NCI-H524 (cell line): ENCODE measurements around the gene SLC66A3.

Source experiments
- DNase-seq, 2 experiments: peaks; one replicate each; lab custom pipeline; 2025; lab: John Stamatoyannopoulos, UW

Gene SLC66A3

GRCh38 chr2:11213975-11214374 is 58.7 kb downstream of the SLC66A3 start:
- DNase-seq = no peak

GRCh38 chr2:11214770-11215169 is 59.5 kb downstream of the SLC66A3 start:
- DNase-seq = no peak

GRCh38 chr2:11215407-11215806 is 60.1 kb downstream of the SLC66A3 start:
- DNase-seq = no peak

GRCh38 chr2:11220445-11220844 is 65.2 kb downstream of the SLC66A3 start:
- no peak for DNase-seq

GRCh38 chr2:11222845-11223244 is 67.6 kb downstream of the SLC66A3 start:
- DNase-seq = no peak

GRCh38 chr2:11224887-11225286 is 69.6 kb downstream of the SLC66A3 start:
- DNase-seq = no peak

- DNase-seq = no peak
Observed at GRCh38 chr2:11227595-11227994, 72.3 kb downstream of the SLC66A3 start.
